Heart right ventricle (tissue), 16 donors: ENCODE data around the gene RHBDL3. TPM values are rescaled to one million over a fixed set of nuclear protein-coding genes. Genes with fewer than 3 reads are reported as not detected.

ENCODE experiments used
- ATAC-seq, 8 donors: fragments of 200-7000 bp; cut with Tn5 transposase; one replicate each; pipeline ENCODE4 v1.9.1; 2020; ENCODE audit warnings: mild to moderate bottlenecking in 8 of 8, moderate library complexity in 8 of 8, moderate number of reproducible peaks in 1 of 8
- DNase-seq, 2 donors: peaks; one replicate each; pipeline ENCODE4 v3.0.0-alpha.2; 2020
- H3K27ac ChIP-seq, 10 donors: fragments of 200-600 bp; sonication (generic) in 2 of 10; one replicate each; pipeline versions ENCODE4 v1.5.0 to v1.8.0; 2020 to 2022; ENCODE audit warnings: mild to moderate bottlenecking in 3 of 10
- H3K27me3 ChIP-seq, 7 donors: fragments of 200-600 bp; one replicate each; pipeline ENCODE4 v1.8.0; 2021 to 2022; ENCODE audit warnings: mild to moderate bottlenecking in 2 of 7
- H3K36me3 ChIP-seq, 9 donors: fragments of 200-600 bp; sonication (generic) in 1 of 9; one replicate each; pipeline versions ENCODE4 v1.5.0 to v1.8.0; 2020 to 2022; ENCODE audit warnings: mild to moderate bottlenecking in 2 of 9
- H3K4me1 ChIP-seq, 9 donors: fragments of 200-600 bp; sonication (generic) in 1 of 9; one replicate each; pipeline versions ENCODE4 v1.5.0 to v1.8.0; 2020 to 2022; ENCODE audit warnings: mild to moderate bottlenecking in 4 of 9
- H3K4me3 ChIP-seq, 10 donors: fragments of 200-600 bp; sonication (generic) in 2 of 10; one replicate each; pipeline versions ENCODE4 v1.5.0 to v1.8.0; 2020 to 2022; ENCODE audit warnings: mild to moderate bottlenecking in 7 of 10, moderate library complexity in 2 of 10
- H3K9me3 ChIP-seq, 11 donors: fragments of 200-600 bp in 10 of 11; sonication (generic) in 2 of 11; one replicate each; pipeline versions ENCODE4 v1.5.0 to v1.8.0; 2013 to 2022; ENCODE audit warnings: mild to moderate bottlenecking in 2 of 11, control low read depth in 1 of 11, moderate library complexity in 1 of 11
- WGBS, 2 donors: extraction: QIAGEN DNeasy Blood & Tissue Kit; methylation state at CpG; one replicate each; pipeline ENCODE4 v1.1.7; 2013; ENCODE audit warnings: inconsistent platforms in 1 of 2; 5-methylcytosine and 5-hydroxymethylcytosine counted together
- intact Hi-C, 10 donors: fragments of 100-400 bp; cut with DNase I; formaldehyde crosslinking; loops; one replicate each; pipeline versions ENCODE4 v1.11.1 to v1.14.2; 2022
- polyA plus RNA-seq, 2 donors: library from polyadenylated mRNA; stranded (reverse); fragments of 200-250 nt; gene quantifications; one replicate each; pipeline ENCODE4 v1.2.3, GENCODE V29; 2013
- total RNA-seq, 10 donors: library from RNA; stranded (reverse); fragmentation: NEBNext Ultra II Directional in 3 of 10; extraction: Animal tissue kit (Norgen Biotek cat#: 25700) in 3 of 10; gene quantifications; one replicate each; pipeline versions ENCODE4 v1.2.1 to v1.2.4, GENCODE V29; 2021 to 2023
- TF ChIP-seq, protein P1 (sequence below), 9 donors: fragments of 200-600 bp; sonication (generic) in 2 of 9; IDR thresholded peaks; one replicate each; pipeline versions ENCODE4 v1.5.0 to v1.8.0; 2021 to 2022; ENCODE audit warnings: antibody characterized with exemption in 9 of 9, mild to moderate bottlenecking in 5 of 9, moderate library complexity in 1 of 9
- donor health status: Arrhythmogenic right ventricular cardiomyopathy.
- donor health status: ischemic (EF 13 %, LVEDD 7.1; RV severe dilation, severe dysfunction).
- donor health status: healthy with polysubstance abuse.
- donor health status: DM: no; HTN: yes; CAD: no.
- donor health status: DM: no; HTN: no; CAD: no.
- donor health status: ischemic (EF 25% LVEDD 6.9; RV normal size, moderate dysfunction).
- donor health status: ischemic (EF 25% LVEDD 5.7; RV mildly dilated, moderate dysfunction).
- donor health status: healthy.
- donor health status: DM: yes; HTN: yes; CAD: no.
- donor health status: Ischemic cardiomyopathy.
- donor health status: ischemic (EF 35%, LVEDD 5.7; RV mildly dilated, moderate dysfunction).
- donor health status: nonischemic (EF 11% LVEDD 7.7; RV severe dilation, severe dysfunction).
- donor health status: DM: yes; HTN: yes; CAD: no.
- donor health status: PGD.
- donor health status: ischemic (EF 29% LVEDD 5.4; RV normal size, mild dysfunction).
- donor health status: nonischemic (EF 23%, LVEDD 6.1; RV moderate dilation, normal function).

The RHBDL3 gene
- total and polyA plus RNA-seq, 12 donors: 0.07 to 3.7 (median 0.30) TPM; not detected in 2

DNA sequence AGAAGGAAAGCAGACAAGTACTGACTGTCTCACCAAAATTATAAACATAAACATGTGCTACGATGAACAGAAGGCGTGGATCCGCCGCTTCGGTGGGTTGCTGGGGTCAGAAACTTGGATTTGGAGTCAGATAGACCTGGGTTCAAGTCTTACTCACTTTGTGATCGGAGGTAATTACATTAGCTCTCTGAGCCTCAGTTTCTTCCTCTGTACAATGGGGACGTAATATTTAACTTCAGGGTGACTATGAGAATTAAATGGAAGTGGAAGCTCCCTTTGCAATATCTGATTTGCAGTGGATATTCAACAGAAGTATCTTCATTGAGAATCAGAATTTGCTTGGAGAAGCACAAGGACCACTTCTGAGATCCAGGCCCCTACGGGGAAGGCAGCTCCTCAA, 6.2 kb downstream of the RHBDL3 start:
- ATAC-seq (no peak), DNase-seq (no peak)
- Histone ChIP-seq H3K27ac (no peak overlapping the region), H3K27me3 (peaks cover under 1 to 54% (median 42%) of the 10 kb centered on the region in 7 donors), H3K4me1 (peaks cover 5 to 19% (median 10%) of the 10 kb centered on the region in 9 donors), H3K9me3 (no peaks in the 10 kb centered on the region), H3K36me3 (no peaks in the 10 kb centered on the region), H3K4me3 (no peak overlapping the region)
- TF ChIP-seq, protein P1, sequence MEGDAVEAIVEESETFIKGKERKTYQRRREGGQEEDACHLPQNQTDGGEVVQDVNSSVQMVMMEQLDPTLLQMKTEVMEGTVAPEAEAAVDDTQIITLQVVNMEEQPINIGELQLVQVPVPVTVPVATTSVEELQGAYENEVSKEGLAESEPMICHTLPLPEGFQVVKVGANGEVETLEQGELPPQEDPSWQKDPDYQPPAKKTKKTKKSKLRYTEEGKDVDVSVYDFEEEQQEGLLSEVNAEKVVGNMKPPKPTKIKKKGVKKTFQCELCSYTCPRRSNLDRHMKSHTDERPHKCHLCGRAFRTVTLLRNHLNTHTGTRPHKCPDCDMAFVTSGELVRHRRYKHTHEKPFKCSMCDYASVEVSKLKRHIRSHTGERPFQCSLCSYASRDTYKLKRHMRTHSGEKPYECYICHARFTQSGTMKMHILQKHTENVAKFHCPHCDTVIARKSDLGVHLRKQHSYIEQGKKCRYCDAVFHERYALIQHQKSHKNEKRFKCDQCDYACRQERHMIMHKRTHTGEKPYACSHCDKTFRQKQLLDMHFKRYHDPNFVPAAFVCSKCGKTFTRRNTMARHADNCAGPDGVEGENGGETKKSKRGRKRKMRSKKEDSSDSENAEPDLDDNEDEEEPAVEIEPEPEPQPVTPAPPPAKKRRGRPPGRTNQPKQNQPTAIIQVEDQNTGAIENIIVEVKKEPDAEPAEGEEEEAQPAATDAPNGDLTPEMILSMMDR (IDR thresholded peaks at IDR 0.05): no peak
- 94 to 95% methylated on average over 8 of the region's 8 CpGs for WGBS, 2 donors
- intact Hi-C loops: loop anchor here in 1 of 10 donors (10.0 kb wide), 1 partner anchor 57 kb away; no protein-coding TSS in a partner anchor

DNA sequence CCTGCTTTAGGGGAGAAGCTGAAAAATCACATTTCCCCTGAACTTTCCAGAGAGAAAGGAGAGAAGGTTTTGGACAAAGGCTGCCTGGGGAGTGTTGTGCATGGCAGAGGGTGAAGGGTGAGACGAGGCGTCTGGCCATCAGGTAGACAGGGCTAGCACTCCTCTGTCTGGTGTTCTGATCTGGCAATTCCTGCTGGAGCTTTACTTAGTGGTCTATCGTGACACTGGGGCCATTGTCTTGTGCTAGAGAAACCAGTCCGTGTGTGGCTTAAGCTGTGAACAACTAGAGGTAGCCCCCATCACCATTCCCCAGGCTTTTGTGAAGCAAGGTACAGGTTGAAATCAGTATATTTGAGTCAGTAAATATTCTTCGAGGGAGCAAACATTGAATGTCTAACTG, 8.5 kb downstream of the RHBDL3 start:
- Histone ChIP-seq H3K27me3 (peaks cover 0 to 32% (median 24%) of the 10 kb centered on the region in 7 donors), H3K9me3 (no peaks in the 10 kb centered on the region)

DNA sequence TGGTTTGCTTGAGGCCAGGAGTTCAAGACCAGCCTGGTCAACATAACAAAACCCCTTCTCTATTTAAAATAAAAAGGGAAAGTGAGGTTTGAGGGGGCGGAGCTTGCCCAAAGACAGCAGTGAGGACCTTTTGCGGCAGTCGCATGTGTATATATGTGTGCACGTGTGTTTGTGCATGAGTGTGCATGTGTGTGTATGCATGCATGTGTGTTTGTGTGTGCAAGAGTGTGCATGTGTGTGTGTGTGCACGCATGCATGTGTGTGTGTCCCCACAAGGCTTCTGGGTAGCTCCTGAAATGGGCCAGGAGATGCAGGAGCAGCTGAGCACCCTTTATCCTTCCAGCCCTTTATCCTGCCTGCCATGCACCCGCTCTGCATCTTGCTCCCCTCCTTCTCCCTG, 9.0 kb downstream of the RHBDL3 start:
- H3K4me1 ChIP-seq: peaks cover 0 to 12% (median 0%) of the 10 kb centered on the region in 9 donors
- no peak overlapping the region for H3K4me3 ChIP-seq
- no peak for DNase-seq
- TF ChIP-seq, protein P1 (IDR thresholded peaks at IDR 0.05): no peak
- intact Hi-C loops: loop anchor here in 1 of 10 donors (10.0 kb wide), 1 partner anchor 60 kb away; no protein-coding TSS in a partner anchor
- H3K36me3 ChIP-seq: no peaks in the 10 kb centered on the region
- H3K9me3 ChIP-seq: no peaks in the 10 kb centered on the region
- H3K27ac ChIP-seq: no peak overlapping the region
- no peak for ATAC-seq
- H3K27me3 ChIP-seq: peaks cover 0 to 32% (median 20%) of the 10 kb centered on the region in 7 donors
- 89% methylated on average over 6 of the region's 6 CpGs for WGBS, 2 donors

More for the DNA sequence above, 8.5 kb downstream of the RHBDL3 start:
- WGBS, 2 donors: 75 to 81% methylated on average over 5 of the region's 5 CpGs
- ATAC-seq (no peak), DNase-seq (no peak)
- no peak overlapping the region for H3K27ac ChIP-seq
- peaks cover 0 to 12% (median 0%) of the 10 kb centered on the region in 9 donors for H3K4me1 ChIP-seq
- no peaks in the 10 kb centered on the region for H3K36me3 ChIP-seq
- TF ChIP-seq, protein P1 (IDR thresholded peaks at IDR 0.05): no peak
- intact Hi-C loops: loop anchor here in 1 of 10 donors (10.0 kb wide), 1 partner anchor 59 kb away; no protein-coding TSS in a partner anchor
- H3K4me3 ChIP-seq: no peak overlapping the region

DNA sequence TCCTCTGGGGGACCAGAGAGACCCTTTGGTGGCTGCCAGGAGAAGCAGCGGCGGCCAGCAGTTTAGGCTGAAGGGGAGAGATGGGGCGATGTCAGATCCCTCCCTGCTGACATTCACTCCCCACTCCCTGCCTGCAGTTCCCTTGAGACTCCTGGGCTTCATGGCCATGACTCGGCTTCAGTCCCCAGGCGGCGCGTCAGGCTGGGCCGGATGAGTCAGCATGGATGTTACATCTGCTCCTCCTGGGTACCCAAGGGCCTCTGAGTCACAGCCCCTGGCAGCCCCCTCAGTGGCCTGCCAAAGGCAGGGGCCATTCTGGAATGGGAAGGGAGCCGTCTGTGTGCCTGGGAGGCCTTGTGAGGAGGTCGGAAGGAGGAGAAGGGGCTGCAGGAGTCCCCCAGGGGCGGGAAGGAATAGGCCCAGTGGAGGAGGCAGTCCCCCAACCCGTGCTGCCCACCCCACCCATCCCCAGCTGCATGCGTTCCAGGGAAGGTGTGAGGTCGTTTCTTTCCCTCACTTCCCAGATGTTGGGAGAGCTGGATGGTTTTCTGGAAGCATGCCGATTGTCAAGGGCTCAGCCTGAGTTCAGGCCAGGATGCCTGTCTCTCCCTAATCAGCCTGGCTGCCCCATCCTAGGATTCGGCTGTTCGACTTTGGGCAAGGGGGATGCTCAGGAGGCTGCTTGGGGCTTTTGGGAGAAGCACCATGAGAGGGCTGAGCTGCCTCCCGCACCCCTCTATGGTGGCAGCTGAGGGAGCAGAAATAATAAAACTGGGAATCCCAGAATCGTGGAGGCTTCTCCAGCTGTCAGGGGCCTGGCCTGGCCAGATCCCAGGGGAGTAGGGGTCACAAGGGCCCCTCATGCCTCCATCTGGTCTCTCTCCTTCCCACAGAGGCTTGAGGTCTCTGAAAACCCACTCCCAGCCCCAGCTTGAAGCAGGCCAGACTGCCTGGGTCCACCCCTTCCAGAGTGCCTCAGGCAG, 9.7 kb downstream of the RHBDL3 start:
- DNase-seq: peak in 1 of 2 donors; percentile 52
- Histone ChIP-seq H3K36me3 (no peaks in the 10 kb centered on the region), H3K9me3 (no peaks in the 10 kb centered on the region), H3K4me3 (no peak overlapping the region), H3K27me3 (peaks cover 0 to 26% (median 14%) of the 10 kb centered on the region in 7 donors), H3K4me1 (peaks cover 0 to 12% (median 0%) of the 10 kb centered on the region in 9 donors), H3K27ac (no peak overlapping the region)
- TF ChIP-seq, protein P1 (IDR thresholded peaks at IDR 0.05): no peak
- 44 to 45% methylated on average over 19 of the region's 19 CpGs for WGBS, 2 donors
- peak in 7 of 8 donors; percentile 27 to 77 (median 53) for ATAC-seq
- intact Hi-C loops: loop anchor here in 1 of 10 donors (10.0 kb wide), 1 partner anchor 61 kb away; no protein-coding TSS in a partner anchor
